K562 (cell line): ENCODE results near the gene PRSS57. TPM values are rescaled to one million over a fixed set of nuclear protein-coding genes. Genes with fewer than 3 reads are reported as not detected.

Experiments
- ATAC-seq: fragments of 200-7000 bp; cut with Tn5 transposase; 3 replicates; pipeline ENCODE4 v1.9.1; 2020; ENCODE audit warnings: moderate library complexity
- BruUV-seq: library from RNA; stranded (reverse); fragments of 400-500 nt; replicated peaks from 2 replicates; lab custom pipeline; 2021; lab: Mats Ljungman, UMichigan
- CTCF ChIA-PET: fragments of 300-600 bp; formaldehyde crosslinking; extraction: SDS; loops from one replicate; lab custom pipeline; 2021; ENCODE audit warnings: low intra/inter-chr PET ratio; lab: Yijun Ruan, JAX
- POLR2A ChIA-PET: fragments of 300-600, 350-650 bp; sonication (Branson Sonifier 250); formaldehyde crosslinking; extraction: SDS; loops from one replicate; lab custom pipeline; 2021; ENCODE audit warnings: antibody characterized with exemption, inconsistent platforms; lab: Yijun Ruan, JAX
- DNase-seq, 4 experiments: peaks; one replicate each; pipeline versions ENCODE4 v3.0.0 to v3.0.0-alpha.2; 2011 to 2018; ENCODE audit warnings: low spot score in 3 of 4, mixed read lengths in 3 of 4; ENCODE audit errors: extremely low read depth in 1 of 4
- FAIRE-seq: peaks from 2 replicates; lab custom pipeline; 2011; peaks lifted over from hg19 to GRCh38; lab: Jason Lieb, UNC
- H2AFZ ChIP-seq: 2 replicates; pipeline ENCODE4 v1.6.0; 2011; ENCODE audit warnings: low read depth, low read length, control low read depth, inconsistent platforms
- H3K27ac ChIP-seq: fragments of 200-600 bp; 3 replicates; pipeline ENCODE4 v1.8.0; 2011; ENCODE audit warnings: low read depth, mild to moderate bottlenecking, control low read depth, inconsistent platforms, low read length, moderate library complexity, mixed read lengths; ENCODE audit errors: extremely low read depth
- H3K27me3 ChIP-seq, 2 experiments: fragments of 300-600 bp in 1 of 2; 2 replicates in 1 of 2; 3 replicates in 1 of 2; pipeline versions ENCODE4 v1.6.0 to v1.8.0; 2011; ENCODE audit warnings: inconsistent platforms in 2 of 2, low read length in 2 of 2, mild to moderate bottlenecking in 1 of 2, mixed read lengths in 1 of 2, moderate library complexity in 1 of 2; ENCODE audit not compliant: control insufficient read depth in 2 of 2, insufficient read depth in 2 of 2
- H3K36me3 ChIP-seq: fragments of 300-600 bp; 3 replicates; pipeline ENCODE4 v1.8.0; 2011; ENCODE audit warnings: mild to moderate bottlenecking, low read length, inconsistent platforms; ENCODE audit not compliant: control insufficient read depth, insufficient read depth
- H3K4me1 ChIP-seq, 2 experiments: fragments of 200-600 bp in 1 of 2; replicated peaks in 1 of 2; 2 replicates in 1 of 2; 3 replicates in 1 of 2; pipeline versions ENCODE4 v1.5.1 to v1.8.0; 2011; ENCODE audit warnings: inconsistent platforms in 2 of 2, low read length in 2 of 2, mild to moderate bottlenecking in 1 of 2, mixed read lengths in 1 of 2, moderate library complexity in 1 of 2; ENCODE audit not compliant: control insufficient read depth in 2 of 2, insufficient read depth in 2 of 2
- H3K4me2 ChIP-seq: 2 replicates; pipeline ENCODE4 v1.6.1; 2011; ENCODE audit warnings: low read length, control low read depth, inconsistent platforms, mixed read lengths; ENCODE audit not compliant: insufficient read depth
- H3K4me3 ChIP-seq: fragments of 200-600 bp; sonication (generic), shearing (Covaris generic); 2 replicates; pipeline ENCODE4 v1.5.1; 2016; ENCODE audit warnings: control low read depth, inconsistent platforms
- H3K79me2 ChIP-seq: fragments of 200-600 bp; 3 replicates; pipeline ENCODE4 v1.8.0; 2011; ENCODE audit warnings: low read length, inconsistent platforms; ENCODE audit not compliant: control insufficient read depth, insufficient read depth
- H3K9ac ChIP-seq, 2 experiments: 2 replicates each; pipeline versions ENCODE4 v1.6.0 to v1.6.1; 2011; ENCODE audit warnings: low read depth in 2 of 2, low read length in 2 of 2, control low read depth in 1 of 2, inconsistent platforms in 1 of 2, mild to moderate bottlenecking in 1 of 2, mixed read lengths in 1 of 2; ENCODE audit not compliant: insufficient read depth in 1 of 2
- H3K9me1 ChIP-seq: one replicate; pipeline ENCODE4 v1.6.0; 2011; ENCODE audit warnings: inconsistent platforms, mild to moderate bottlenecking, low read length, moderate library complexity; ENCODE audit not compliant: control insufficient read depth, insufficient read depth
- H3K9me3 ChIP-seq: replicated peaks from 2 replicates; pipeline ENCODE4 v1.5.1; 2011; ENCODE audit warnings: low read depth, low read length, inconsistent platforms; ENCODE audit not compliant: control insufficient read depth, insufficient read depth
- H4K20me1 ChIP-seq: replicated peaks from 2 replicates; pipeline ENCODE4 v1.6.1; 2011; ENCODE audit warnings: low read length, inconsistent platforms, mixed read lengths; ENCODE audit not compliant: control insufficient read depth, insufficient read depth
- GTF2E2 ChIP-seq: fragments of 200-800 bp; sonication (Bioruptor generic); IDR thresholded peaks from 2 replicates; pipeline ENCODE4 v1.6.1; 2016; ENCODE audit warnings: missing genetic modification characterization, missing compliant biosample characterization
- KLF16 ChIP-seq: IDR thresholded peaks from 2 replicates; pipeline ENCODE4 v1.6.1; 2016; ENCODE audit warnings: antibody characterized with exemption
- MAZ ChIP-seq, 2 experiments: fragments of 450-650 bp in 1 of 2; sonication (generic) in 1 of 2; formaldehyde crosslinking; IDR thresholded peaks in 1 of 2; conservative IDR thresholded peaks in 1 of 2; 2 replicates each; pipeline versions ENCODE4 v1.4.0 to v1.5.0; 2020; ENCODE audit warnings: mild to moderate bottlenecking in 1 of 2, missing genetic modification reagents in 1 of 2
- NONO ChIP-seq, 2 experiments: fragments of 200-400 bp in 1 of 2; fragments of 450-650 bp in 1 of 2; formaldehyde crosslinking in 1 of 2; IDR thresholded peaks; 2 replicates each; pipeline ENCODE4 v1.6.1; 2017; ENCODE audit warnings: low read depth in 2 of 2, mild to moderate bottlenecking in 2 of 2, moderate library complexity in 2 of 2, low read length in 1 of 2
- TAF9B ChIP-seq: fragments of 450-650 bp; IDR thresholded peaks from 2 replicates; pipeline ENCODE4 v1.6.1; 2018; ENCODE audit warnings: mild to moderate bottlenecking; ENCODE audit not compliant: partially characterized antibody
- ZBTB7A ChIP-seq: IDR thresholded peaks from 2 replicates; pipeline ENCODE4 v1.6.1; 2011; ENCODE audit warnings: low read depth, mild to moderate bottlenecking, low read length, moderate library complexity, borderline replicate concordance; ENCODE audit not compliant: control insufficient read depth
- WGBS: fragments of 100-300 bp; shearing (Covaris generic); methylation state at CpG from one replicate; pipeline ENCODE4 v1.1.6; 2016; ENCODE audit warnings: low coverage, mixed read lengths; ENCODE audit not compliant: insufficient coverage; ENCODE audit errors: missing lambda C conversion rate; 5-methylcytosine and 5-hydroxymethylcytosine counted together
- in situ Hi-C: fragments of 300-500 bp; cut with MboI; formaldehyde crosslinking; loops from 4 replicates; pipeline ENCODE4 v1.15.0; 2018; ENCODE audit warnings: inconsistent platforms, mixed read lengths
- intact Hi-C: fragments of 100-400 bp; cut with micrococcal nuclease; formaldehyde crosslinking; loops from 2 replicates; pipeline ENCODE4 v1.14.2; 2022
- polyA plus RNA-seq, 8 experiments: library from polyadenylated mRNA; depleted of rRNA in 4 of 8; stranded (reverse) in 5 of 8; unstranded in 3 of 8; fragments of >200 nt; fragmentation: Nextera tagmentation in 2 of 8; fragmentation: Illumina TruSeq in 1 of 8; extraction: Ambion mirVana in 2 of 8; extraction: Trizol in 1 of 8; gene quantifications; 2 replicates each; pipeline versions ENCODE4 v1.2.1 to v1.2.3, GENCODE V29; 2011 to 2014; ENCODE audit warnings: inconsistent platforms in 1 of 8, missing spikeins in 1 of 8
- total RNA-seq, 7 experiments: library from RNA; depleted of rRNA in 6 of 7; stranded (reverse); fragments of >200 nt in 6 of 7; fragmentation: Illumina TruSeq in 2 of 7; extraction: Trizol in 2 of 7; gene quantifications; 2 replicates each; pipeline versions ENCODE4 v1.2.1 to v1.2.3, GENCODE V29; 2011 to 2021; ENCODE audit warnings: low replicate concordance in 1 of 7
- TF ChIP-seq, protein P1 (sequence below): fragments of 200-800 bp; sonication (Bioruptor generic); IDR thresholded peaks from 2 replicates; pipeline ENCODE4 v1.6.1; 2017; ENCODE audit warnings: missing genetic modification characterization, missing compliant biosample characterization
- TF ChIP-seq, protein P2 (sequence below), 2 experiments: fragments of 450-650 bp; formaldehyde crosslinking in 1 of 2; IDR thresholded peaks; 2 replicates each; pipeline versions ENCODE4 v1.4.0 to v1.6.1; 2014 to 2020; ENCODE audit warnings: mild to moderate bottlenecking in 2 of 2, borderline replicate concordance in 1 of 2, low read depth in 1 of 2

The PRSS57 gene
- total and polyA plus RNA-seq, 9 of the 15 experiments (the other 6 are each of a cell fraction or from before 2014, with no cell fraction given), result 0.06 to 2.5 (median 1.3) TPM; not detected in 3

DNA sequence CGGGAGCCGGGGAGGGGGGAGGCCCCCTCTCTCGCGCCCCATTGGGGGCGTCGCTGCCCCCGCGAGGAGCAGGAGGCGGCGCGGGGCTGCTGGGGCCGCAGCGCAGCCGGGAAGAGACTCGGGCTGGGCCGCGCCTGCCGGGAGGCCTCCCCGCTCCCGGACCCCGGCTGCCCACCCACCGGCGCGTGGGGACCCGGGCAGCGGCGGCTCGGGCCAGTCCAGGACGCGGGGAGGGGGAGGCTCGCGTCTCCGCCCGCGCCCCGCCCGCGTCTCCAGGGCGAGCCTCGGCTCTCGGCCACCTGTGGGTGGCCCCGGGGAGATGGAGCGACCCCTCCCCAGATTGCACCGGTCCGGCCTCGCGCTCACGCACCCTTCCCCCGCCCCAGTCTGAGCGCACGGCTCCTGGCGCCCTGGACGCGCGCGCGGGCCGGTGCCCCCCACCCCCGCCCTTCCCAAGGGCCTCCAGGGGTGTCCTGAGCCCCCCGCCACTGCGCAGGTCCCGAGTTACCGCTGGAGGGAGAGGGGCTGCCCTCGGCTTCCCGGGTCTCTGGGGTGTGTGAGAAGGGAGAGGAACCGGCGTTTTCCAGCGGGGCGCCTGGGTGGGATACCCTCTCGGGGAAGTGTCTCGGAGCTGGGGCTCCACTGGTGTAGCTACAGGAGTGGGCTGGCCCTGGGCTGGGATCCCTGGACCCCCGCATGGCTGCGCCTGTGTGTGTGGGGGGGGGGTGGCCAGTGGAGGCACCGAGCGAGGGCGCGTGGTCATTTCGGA, 14.1 kb upstream of the PRSS57 start:
- H3K27ac ChIP-seq, result no peak overlapping the region
- TF ChIP-seq GTF2E2 (tag) (no peak), ZBTB7A (peak; percentile 90; the same call in 1 of the 2 replicates), TAF9B (no peak), NONO (IDR thresholded peaks at IDR 0.05; ENCODE audit: low read depth in 2 of 2, low read length in 1 of 2) (0 out of 4 replicates have a peak, but pooled peaks of 1 of the 2 experiments have one; percentile 31), KLF16 (no peak), MAZ (CRISPR knock-in tag; conservative IDR thresholded peaks at IDR 0.05 in 1 of 2, IDR thresholded peaks at IDR 0.05 in 1 of 2) (peak in 1 of 2 experiments; percentile 52; a peak in 1 of 4 replicates)
- TF ChIP-seq, protein P1, sequence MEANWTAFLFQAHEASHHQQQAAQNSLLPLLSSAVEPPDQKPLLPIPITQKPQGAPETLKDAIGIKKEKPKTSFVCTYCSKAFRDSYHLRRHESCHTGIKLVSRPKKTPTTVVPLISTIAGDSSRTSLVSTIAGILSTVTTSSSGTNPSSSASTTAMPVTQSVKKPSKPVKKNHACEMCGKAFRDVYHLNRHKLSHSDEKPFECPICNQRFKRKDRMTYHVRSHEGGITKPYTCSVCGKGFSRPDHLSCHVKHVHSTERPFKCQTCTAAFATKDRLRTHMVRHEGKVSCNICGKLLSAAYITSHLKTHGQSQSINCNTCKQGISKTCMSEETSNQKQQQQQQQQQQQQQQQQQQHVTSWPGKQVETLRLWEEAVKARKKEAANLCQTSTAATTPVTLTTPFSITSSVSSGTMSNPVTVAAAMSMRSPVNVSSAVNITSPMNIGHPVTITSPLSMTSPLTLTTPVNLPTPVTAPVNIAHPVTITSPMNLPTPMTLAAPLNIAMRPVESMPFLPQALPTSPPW (CRISPR knock-in tag), result peak; percentile 44
- TF ChIP-seq, protein P2, sequence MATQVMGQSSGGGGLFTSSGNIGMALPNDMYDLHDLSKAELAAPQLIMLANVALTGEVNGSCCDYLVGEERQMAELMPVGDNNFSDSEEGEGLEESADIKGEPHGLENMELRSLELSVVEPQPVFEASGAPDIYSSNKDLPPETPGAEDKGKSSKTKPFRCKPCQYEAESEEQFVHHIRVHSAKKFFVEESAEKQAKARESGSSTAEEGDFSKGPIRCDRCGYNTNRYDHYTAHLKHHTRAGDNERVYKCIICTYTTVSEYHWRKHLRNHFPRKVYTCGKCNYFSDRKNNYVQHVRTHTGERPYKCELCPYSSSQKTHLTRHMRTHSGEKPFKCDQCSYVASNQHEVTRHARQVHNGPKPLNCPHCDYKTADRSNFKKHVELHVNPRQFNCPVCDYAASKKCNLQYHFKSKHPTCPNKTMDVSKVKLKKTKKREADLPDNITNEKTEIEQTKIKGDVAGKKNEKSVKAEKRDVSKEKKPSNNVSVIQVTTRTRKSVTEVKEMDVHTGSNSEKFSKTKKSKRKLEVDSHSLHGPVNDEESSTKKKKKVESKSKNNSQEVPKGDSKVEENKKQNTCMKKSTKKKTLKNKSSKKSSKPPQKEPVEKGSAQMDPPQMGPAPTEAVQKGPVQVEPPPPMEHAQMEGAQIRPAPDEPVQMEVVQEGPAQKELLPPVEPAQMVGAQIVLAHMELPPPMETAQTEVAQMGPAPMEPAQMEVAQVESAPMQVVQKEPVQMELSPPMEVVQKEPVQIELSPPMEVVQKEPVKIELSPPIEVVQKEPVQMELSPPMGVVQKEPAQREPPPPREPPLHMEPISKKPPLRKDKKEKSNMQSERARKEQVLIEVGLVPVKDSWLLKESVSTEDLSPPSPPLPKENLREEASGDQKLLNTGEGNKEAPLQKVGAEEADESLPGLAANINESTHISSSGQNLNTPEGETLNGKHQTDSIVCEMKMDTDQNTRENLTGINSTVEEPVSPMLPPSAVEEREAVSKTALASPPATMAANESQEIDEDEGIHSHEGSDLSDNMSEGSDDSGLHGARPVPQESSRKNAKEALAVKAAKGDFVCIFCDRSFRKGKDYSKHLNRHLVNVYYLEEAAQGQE (IDR thresholded peaks at IDR 0.05; ENCODE audit: borderline replicate concordance), result peak; percentile 42; the same call in 1 of the 2 replicates
- TF ChIP-seq, protein P2 (CRISPR knock-in tag; IDR thresholded peaks at IDR 0.05; ENCODE audit: low read depth), result no peak

More for the DNA sequence above, 14.1 kb upstream of the PRSS57 start:
- Histone ChIP-seq H3K9me1 (no peaks in the 10 kb centered on the region), H3K9me3 (0 out of 2 replicates have a peak, but pooled peaks cover 2% of the 10 kb centered on the region), H3K4me1 (peaks cover 8 to 30% of the 10 kb centered on the region in 2 experiments; a peak in 4 of 5 replicates), H3K9ac (peak overlapping the region; percentile 41 to 88; a peak in 3 of 4 replicates), H3K4me2 (peak overlapping the region; percentile 49; the same call in 1 of the 2 replicates), H3K79me2 (no peaks in the 10 kb centered on the region), H3K27me3 (no peaks in the 10 kb centered on the region), H2AFZ (no peak overlapping the region; the same call in 1 of the 2 replicates), H3K36me3 (no peaks in the 10 kb centered on the region), H4K20me1 (no peaks in the 10 kb centered on the region), H3K4me3 (peak overlapping the region; percentile 56)
- in situ Hi-C loops, result no loop called here
- intact Hi-C loops, result no loop called here
- ATAC-seq (peak; percentile 16; the same call in 2 of the 3 replicates), FAIRE-seq (no peak), DNase-seq (no peak)
- 8% methylated on average over 16 of the region's 78 CpGs for WGBS
- ChIA-PET POLR2A (interaction anchor here (0.6 to 0.7 kb wide), 2 partner anchors 15 to 157 kb away, joined by 3 to 7 read pairs; no protein-coding TSS in a partner anchor), CTCF (interaction anchor here (0.6 kb wide), 1 partner anchor 10 kb away, joined by 3 read pairs; no protein-coding TSS in a partner anchor)
- no TSS peak for BruUV-seq
